ENCODE results near the gene DTNBP1.

The DTNBP1 gene

DNA sequence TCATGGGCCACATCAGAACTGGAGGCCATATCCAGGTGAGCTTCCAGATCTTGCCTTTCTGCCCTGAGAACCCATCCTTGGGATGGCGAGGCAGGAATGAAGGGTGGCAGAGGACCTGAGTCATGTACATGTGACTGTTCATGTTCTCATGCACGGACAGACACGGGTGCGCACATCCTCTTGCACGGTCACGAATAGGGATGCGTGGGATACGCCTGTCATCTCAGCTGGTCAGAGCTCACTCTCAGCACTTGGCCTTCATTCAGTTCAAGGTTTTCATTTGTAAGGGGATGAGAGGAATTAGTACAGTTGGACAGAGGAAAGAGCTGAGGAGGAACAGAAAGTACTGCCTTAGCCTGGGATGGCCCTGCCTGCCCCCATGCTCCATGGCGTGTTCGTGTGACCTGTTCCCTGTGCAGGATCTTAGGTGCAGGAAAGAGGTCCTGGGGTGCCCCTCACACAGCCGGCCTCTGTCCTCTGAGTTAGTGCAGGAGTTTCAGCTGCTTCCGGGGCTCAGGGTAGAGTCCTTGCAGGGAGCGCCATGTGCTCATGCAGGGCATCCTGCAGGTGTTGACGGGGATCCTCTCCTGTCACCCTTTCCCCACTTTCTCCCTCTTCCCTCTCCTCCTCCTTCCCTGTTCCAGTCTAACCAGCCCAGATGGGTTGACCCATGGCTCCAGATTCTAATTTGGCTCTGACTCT lies 173.4 kb downstream of the DTNBP1 start:
- DNase-seq (ENCODE audit: extremely low read depth in 1 of 2, low read depth in 1 of 2) = no peak

- no peak for DNase-seq (ENCODE audit: extremely low read depth in 1 of 2, low read depth in 1 of 2)
Measured at GRCh38 chr6:15487262-15487661, 175.6 kb downstream of the DTNBP1 start.

- DNase-seq (ENCODE audit: extremely low read depth in 1 of 2, low read depth in 1 of 2) = no peak
Measured at GRCh38 chr6:15485936-15486335, 176.9 kb downstream of the DTNBP1 start.

GRCh38 chr6:15484821-15485220 lies 178.0 kb downstream of the DTNBP1 start:
- no peak for DNase-seq (ENCODE audit: extremely low read depth in 1 of 2, low read depth in 1 of 2)

DNA sequence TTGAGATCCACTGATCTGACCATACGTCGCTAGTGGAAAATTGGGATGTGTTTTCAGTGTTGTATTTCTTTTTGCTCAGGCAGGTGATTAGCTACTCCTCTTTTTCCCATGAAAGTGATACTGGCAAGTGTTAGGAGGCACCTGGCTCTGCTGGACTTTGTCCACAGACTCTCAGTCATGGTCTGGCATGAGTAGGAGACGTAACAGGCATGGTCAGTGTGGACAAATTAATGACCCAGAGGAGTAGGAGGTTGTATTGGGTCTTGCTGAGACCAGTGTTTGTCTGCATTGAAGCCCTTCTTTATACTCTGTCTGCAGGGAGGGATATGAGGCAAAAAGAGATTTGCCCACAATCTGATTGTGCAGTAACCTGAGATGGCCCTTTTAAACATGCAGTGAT lies 178.7 kb downstream of the DTNBP1 start:
- no peak for DNase-seq (ENCODE audit: extremely low read depth in 1 of 2, low read depth in 1 of 2)

DNA sequence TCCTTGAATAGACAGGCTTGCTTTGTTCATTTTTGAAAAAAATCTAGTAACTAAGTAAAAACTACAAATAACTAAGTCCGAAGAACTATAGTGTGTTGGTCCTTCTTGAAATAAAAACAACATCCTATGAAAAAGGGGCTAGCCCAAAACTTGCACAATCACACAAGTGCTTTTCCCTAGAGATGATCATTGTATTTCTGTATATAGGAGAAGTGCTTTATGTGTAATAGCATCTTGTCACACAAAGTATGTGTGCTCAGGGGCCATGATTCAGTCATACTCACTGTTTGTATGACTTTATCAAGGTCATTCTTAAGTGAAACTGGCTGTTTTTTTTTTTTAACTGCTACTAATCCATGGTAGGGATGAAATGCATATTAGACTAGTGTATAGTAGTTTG lies 179.8 kb downstream of the DTNBP1 start:
- no peak for DNase-seq (ENCODE audit: extremely low read depth in 1 of 2, low read depth in 1 of 2)

DNA sequence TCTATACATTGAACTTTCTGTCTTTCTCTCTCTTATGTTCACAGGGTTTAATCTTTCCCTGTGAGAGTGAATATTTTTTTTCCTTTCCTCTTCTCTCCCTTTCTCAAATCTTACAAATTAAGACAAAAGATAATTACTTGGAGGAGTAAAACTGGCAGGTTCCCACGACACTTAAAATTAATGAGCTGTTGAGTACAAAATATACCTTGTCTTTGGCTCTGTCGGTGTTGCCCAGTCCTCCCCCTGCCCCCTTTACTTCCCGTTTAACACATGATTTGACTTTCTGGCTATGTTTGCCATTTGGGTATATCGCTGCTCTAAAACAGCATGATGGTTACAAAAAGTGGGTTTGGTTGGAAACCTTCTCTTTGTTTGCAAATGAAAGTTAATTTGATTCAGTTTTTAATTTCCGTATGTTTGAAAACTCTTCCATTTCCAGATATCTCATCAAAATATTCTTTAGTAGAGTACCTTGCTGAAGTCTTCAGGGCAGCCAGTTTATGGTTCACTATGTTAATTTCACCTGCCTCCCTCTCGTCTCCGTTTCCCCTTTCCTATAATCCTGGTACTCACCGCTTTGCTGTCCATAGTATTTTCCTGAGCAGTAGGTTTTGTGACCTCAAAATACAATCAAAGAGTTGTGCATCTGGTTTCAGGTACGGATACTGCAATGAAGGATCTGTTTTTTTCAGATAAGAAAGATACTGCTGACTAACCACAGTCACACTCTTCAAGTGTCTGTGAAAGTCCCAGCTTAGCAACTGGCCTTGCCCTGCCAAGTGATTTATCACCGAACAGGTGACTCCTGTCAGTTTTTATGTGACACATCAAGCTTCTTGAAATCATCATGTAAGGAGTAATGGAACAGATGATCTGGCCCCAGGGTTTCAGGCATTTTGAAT lies 181.2 kb downstream of the DTNBP1 start:
- DNase-seq (ENCODE audit: extremely low read depth in 1 of 2, low read depth in 1 of 2) = no peak

GRCh38 chr6:15480525-15480924 lies 182.3 kb downstream of the DTNBP1 start:
- DNase-seq (ENCODE audit: extremely low read depth in 1 of 2, low read depth in 1 of 2) = no peak

DNA sequence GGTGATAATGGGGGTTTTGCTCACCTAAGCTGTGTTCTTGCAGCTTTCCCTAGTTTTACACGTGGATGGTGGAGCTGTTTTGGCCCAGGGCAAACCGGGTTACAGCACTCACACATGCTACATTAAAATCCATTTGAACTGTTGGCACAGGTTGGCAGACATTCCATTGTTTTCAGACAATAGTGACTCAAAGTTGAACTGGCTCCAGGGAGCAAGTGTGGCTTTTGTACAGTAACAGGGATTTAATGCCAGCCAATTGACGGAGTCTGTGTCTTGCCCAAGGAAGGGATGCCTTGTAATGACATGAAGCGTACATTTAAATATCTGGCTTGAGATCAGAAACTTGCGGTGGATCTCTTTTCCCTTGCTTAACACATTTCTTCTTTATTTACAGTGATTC lies 183.1 kb downstream of the DTNBP1 start:
- no peak for DNase-seq (ENCODE audit: extremely low read depth in 1 of 2, low read depth in 1 of 2)

- no peak for DNase-seq (ENCODE audit: extremely low read depth in 1 of 2, low read depth in 1 of 2)
Measured at GRCh38 chr6:15477746-15478145, 185.1 kb downstream of the DTNBP1 start.

DNA sequence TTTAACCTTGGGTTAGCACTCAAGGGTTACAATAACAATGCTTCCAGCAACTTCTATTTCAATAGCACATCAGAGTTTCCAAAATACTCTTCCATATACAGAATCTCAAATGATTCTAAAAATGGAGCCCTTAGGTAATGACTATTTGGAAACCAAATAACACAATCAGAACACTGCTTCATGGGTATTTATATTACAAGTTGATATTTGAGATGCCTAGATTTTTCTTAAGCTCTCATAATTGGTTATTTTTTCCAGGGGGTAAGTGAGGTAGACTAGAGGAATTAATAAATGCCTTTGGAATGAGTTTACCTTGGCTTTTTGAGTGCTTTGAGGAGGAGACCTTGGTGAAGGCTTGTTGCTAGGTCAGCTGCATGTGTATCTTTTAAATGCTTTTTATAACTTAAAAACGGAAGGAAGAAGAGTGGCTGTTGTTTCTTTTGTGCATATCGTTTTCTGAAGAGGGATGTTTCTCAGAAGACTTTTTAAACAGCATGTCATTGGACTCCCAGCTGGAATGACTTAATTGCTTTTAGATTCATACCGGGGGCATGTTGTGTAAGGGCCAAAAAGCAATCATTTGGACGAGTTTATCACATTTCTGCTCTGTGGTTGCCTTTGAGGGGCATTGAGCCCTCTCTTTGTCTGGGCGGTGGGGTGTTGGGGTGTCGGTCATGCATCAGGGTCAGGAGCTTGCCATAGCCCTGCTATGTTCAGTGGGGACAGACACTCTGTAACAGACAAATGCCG lies 186.0 kb downstream of the DTNBP1 start:
- no peak for DNase-seq (ENCODE audit: extremely low read depth in 1 of 2, low read depth in 1 of 2)

GRCh38 chr6:15475872-15476271 lies 187.0 kb downstream of the DTNBP1 start:
- no peak for DNase-seq (ENCODE audit: extremely low read depth in 1 of 2, low read depth in 1 of 2)

DNA sequence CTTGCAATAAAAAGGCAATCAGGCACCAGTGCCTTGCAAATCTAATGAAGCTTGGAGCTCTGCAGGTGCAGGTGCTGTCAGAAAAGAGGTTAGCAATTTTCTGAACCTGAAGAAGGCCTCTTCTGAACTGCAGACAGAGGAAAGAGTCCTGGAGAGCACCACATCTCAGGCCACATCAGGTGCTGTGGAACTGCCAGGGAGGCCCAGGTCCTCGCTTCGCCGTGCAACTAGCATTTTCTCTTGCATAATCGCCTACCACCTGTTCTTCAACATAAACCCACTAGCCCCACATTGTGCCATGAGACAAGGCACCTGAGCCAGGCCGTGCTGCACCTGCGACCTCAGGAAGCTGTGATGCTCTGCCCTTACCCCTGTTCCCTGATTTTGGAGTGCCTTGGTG lies 187.6 kb downstream of the DTNBP1 start:
- no peak for DNase-seq (ENCODE audit: extremely low read depth in 1 of 2, low read depth in 1 of 2)

GRCh38 chr6:15474196-15474595 lies 188.6 kb downstream of the DTNBP1 start:
- no peak for DNase-seq (ENCODE audit: extremely low read depth in 1 of 2, low read depth in 1 of 2)

- DNase-seq (ENCODE audit: extremely low read depth in 1 of 2, low read depth in 1 of 2) = no peak
Measured at GRCh38 chr6:15473741-15474161, 189.1 kb downstream of the DTNBP1 start.

DNA sequence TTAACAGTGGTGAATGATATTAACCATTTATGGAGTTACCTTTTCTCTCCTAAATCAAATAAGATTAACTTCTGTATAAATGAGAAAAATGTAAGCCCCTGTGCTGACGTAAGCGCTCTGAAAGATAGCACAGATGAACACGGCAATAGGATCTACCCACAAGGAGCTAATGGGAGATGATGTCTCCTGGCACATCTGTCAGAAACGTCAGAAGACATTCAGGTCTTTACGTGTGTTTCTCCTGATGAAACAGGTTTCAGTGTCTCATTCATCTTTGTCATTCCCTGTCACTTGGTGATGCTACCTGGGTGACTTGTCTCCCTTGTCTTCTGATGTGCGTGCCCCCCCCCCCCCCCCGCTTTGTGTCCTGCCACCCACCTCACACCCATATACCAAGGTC lies 189.7 kb downstream of the DTNBP1 start:
- DNase-seq (ENCODE audit: extremely low read depth in 1 of 2, low read depth in 1 of 2) = no peak

Data from activated CD8-positive, alpha-beta memory T cell treated with anti-CD3 and anti-CD28 coated beads for 1 hour (primary cell).